SK-N-SH treated with all-trans-retinoic acid at 6 μM for 48 hours (cell line): ENCODE data around the gene ARHGEF2.

ENCODE experiments used
- ATAC-seq: fragments of 200-7000 bp; cut with Tn5 transposase; 3 replicates; pipeline ENCODE4 v1.9.1; 2020; ENCODE audit warnings: mild to moderate bottlenecking, moderate library complexity
- ARNTL ChIP-seq: fragments of 450-650 bp; formaldehyde crosslinking; IDR thresholded peaks from 2 replicates; pipeline ENCODE4 v1.5.0; 2020; ENCODE audit warnings: low read depth, mild to moderate bottlenecking, moderate library complexity, borderline replicate concordance
- BACH2 ChIP-seq: fragments of 250-450 bp; sonication (Bioruptor Pico); IDR thresholded peaks from 2 replicates; pipeline ENCODE4 v1.9.0; 2021; ENCODE audit warnings: mild to moderate bottlenecking, borderline replicate concordance
- CREB5 ChIP-seq: fragments of 250-450 bp; sonication (Bioruptor Pico); IDR thresholded peaks from 2 replicates; pipeline ENCODE4 v1.5.1; 2020; ENCODE audit warnings: low read depth, mild to moderate bottlenecking, moderate library complexity
- CSDC2 ChIP-seq: fragments of 250-450 bp; sonication (Bioruptor Pico); IDR thresholded peaks from 2 replicates; pipeline ENCODE4 v1.5.0; 2020; ENCODE audit warnings: mild to moderate bottlenecking, moderate library complexity
- CSRNP3 ChIP-seq: fragments of 250-450 bp; sonication (Bioruptor Pico); IDR thresholded peaks from 2 replicates; pipeline ENCODE4 v1.5.1; 2021; ENCODE audit warnings: mild to moderate bottlenecking, moderate library complexity
- ESRRG ChIP-seq: fragments of 250-450 bp; sonication (Bioruptor Pico); IDR thresholded peaks from 2 replicates; pipeline ENCODE4 v1.6.1; 2021; ENCODE audit warnings: mild to moderate bottlenecking
- GLIS3 ChIP-seq: fragments of 250-450 bp; sonication (Bioruptor Pico); IDR thresholded peaks from 2 replicates; pipeline ENCODE4 v1.5.0; 2020; ENCODE audit warnings: mild to moderate bottlenecking, moderate library complexity
- ISL1 ChIP-seq: fragments of 250-450 bp; sonication (Bioruptor Pico); IDR thresholded peaks from 2 replicates; pipeline ENCODE4 v2.1.2; 2022; ENCODE audit warnings: mild to moderate bottlenecking, moderate library complexity
- OSR1 ChIP-seq: fragments of 250-450 bp; sonication (Bioruptor Pico); IDR thresholded peaks from 2 replicates; pipeline ENCODE4 v1.8.0; 2022; ENCODE audit warnings: moderate library complexity, mild to moderate bottlenecking, inconsistent platforms
- PATZ1 ChIP-seq: fragments of 250-450 bp; sonication (Bioruptor Pico); IDR thresholded peaks from 2 replicates; pipeline ENCODE4 v1.8.0; 2020; ENCODE audit warnings: mild to moderate bottlenecking, moderate library complexity, borderline replicate concordance
- PPARA ChIP-seq: fragments of 250-450 bp; sonication (Bioruptor Pico); IDR thresholded peaks from 2 replicates; pipeline ENCODE4 v1.5.0; 2020; ENCODE audit warnings: mild to moderate bottlenecking, borderline replicate concordance
- RARB ChIP-seq: fragments of 250-450 bp; sonication (Bioruptor Pico); IDR thresholded peaks from 2 replicates; pipeline ENCODE4 v1.8.0; 2021; ENCODE audit warnings: mild to moderate bottlenecking, moderate library complexity
- SNAI2 ChIP-seq: fragments of 250-450 bp; sonication (Bioruptor Pico); IDR thresholded peaks from 2 replicates; pipeline ENCODE4 v1.5.0; 2020; ENCODE audit warnings: mild to moderate bottlenecking, moderate library complexity
- TCF4 ChIP-seq: fragments of 250-450 bp; sonication (Bioruptor Pico); IDR thresholded peaks from 2 replicates; pipeline ENCODE4 v1.8.0; 2021; ENCODE audit warnings: mild to moderate bottlenecking, moderate library complexity, borderline replicate concordance
- TOX ChIP-seq: fragments of 250-450 bp; sonication (Bioruptor Pico); IDR thresholded peaks from 2 replicates; pipeline ENCODE4 v1.8.0; 2021; ENCODE audit warnings: mild to moderate bottlenecking, moderate library complexity, borderline replicate concordance
- TSHZ2 ChIP-seq: fragments of 250-450 bp; sonication (Bioruptor Pico); IDR thresholded peaks from 2 replicates; pipeline ENCODE4 v1.5.0; 2020; ENCODE audit warnings: mild to moderate bottlenecking, moderate library complexity
- ZC3H10 ChIP-seq: fragments of 250-450 bp; sonication (Bioruptor Pico); IDR thresholded peaks from 2 replicates; pipeline ENCODE4 v1.5.1; 2021; ENCODE audit warnings: mild to moderate bottlenecking, moderate library complexity
- ZFP3 ChIP-seq: fragments of 250-450 bp; sonication (Bioruptor Pico); IDR thresholded peaks from 2 replicates; pipeline ENCODE4 v1.5.0; 2020; ENCODE audit warnings: mild to moderate bottlenecking, moderate library complexity
- ZFP30 ChIP-seq: fragments of 450-650 bp; formaldehyde crosslinking; IDR thresholded peaks from 2 replicates; pipeline ENCODE4 v1.5.0; 2022; ENCODE audit warnings: mild to moderate bottlenecking, moderate library complexity
- ZNF565 ChIP-seq: fragments of 450-650 bp; formaldehyde crosslinking; conservative IDR thresholded peaks from 2 replicates; pipeline ENCODE4 v1.5.0; 2020; ENCODE audit warnings: low read depth, mild to moderate bottlenecking, moderate library complexity
- ZNF70 ChIP-seq: fragments of 450-650 bp; formaldehyde crosslinking; IDR thresholded peaks from 2 replicates; pipeline ENCODE4 v1.5.0; 2020; ENCODE audit warnings: mild to moderate bottlenecking, moderate library complexity
- ZNF8 ChIP-seq: fragments of 450-650 bp; formaldehyde crosslinking; IDR thresholded peaks from 2 replicates; pipeline ENCODE4 v1.5.0; 2020; ENCODE audit warnings: mild to moderate bottlenecking, moderate library complexity
- TF ChIP-seq, protein P1 (sequence below): fragments of 250-450 bp; sonication (Bioruptor Pico); IDR thresholded peaks from 2 replicates; pipeline ENCODE4 v1.8.0; 2021; ENCODE audit warnings: low read depth, mild to moderate bottlenecking, moderate library complexity, borderline replicate concordance

The ARHGEF2 gene

DNA sequence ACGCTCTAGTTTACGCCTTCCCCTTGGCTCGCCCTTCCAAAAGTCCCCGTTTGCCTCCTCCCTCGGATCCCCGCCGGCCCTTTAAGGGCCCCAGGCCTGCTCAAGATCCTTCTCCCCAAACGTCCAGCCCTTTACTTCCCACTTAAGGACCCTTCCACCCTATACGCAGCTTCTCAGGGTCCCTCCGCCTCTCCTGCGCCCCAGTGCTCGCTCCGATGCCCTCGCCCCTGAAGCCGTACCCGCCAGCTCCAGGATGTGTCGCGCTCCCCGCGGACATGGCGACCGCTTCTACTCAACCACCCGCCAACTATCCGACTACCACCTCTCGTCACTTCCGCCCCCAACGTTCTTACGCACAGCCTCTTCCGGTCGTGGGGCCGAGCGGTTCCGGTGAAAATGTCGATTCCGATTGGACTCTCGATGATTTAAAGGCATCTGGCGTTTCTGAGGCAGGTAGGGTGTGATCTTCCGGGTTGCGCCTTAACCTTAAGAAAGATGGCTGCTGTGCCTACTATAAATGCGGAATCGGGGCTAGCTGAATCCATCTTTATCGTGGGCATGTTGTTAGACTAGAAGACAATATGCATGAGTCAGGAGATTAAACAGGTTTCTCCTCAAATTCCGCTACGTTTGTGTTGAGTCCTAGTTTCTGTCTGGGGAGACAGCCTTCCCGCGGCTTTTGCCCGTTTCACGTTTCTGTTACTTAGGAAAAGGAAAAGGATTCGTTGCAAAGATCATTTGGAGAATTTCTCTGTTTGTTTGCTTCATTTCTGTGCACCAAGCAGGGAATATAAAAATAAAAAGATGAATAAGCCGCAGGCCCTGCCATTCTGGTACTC is 44.0 kb downstream of the ARHGEF2 start, which contains the start of gene KHDC4:
TSS of gene KHDC4 (minus strand) at position 317 of the 839 bp plus-strand sequence. CDS start at position 277, 40 bp downstream.
- ATAC-seq = peak; percentile 89
- TF ChIP-seq PPARA (CRISPR knock-in tag) = no peak
- TF ChIP-seq TSHZ2 = peak; percentile 30; the same call in 1 of the 2 replicates
- no peak for TF ChIP-seq BACH2 (CRISPR knock-in tag)
- no peak for TF ChIP-seq TCF4
- no peak for TF ChIP-seq ZNF565
- no peak for TF ChIP-seq ESRRG
- TF ChIP-seq CSDC2 (CRISPR knock-in tag) = no peak
- no peak for TF ChIP-seq OSR1 (CRISPR knock-in tag)
- no peak for TF ChIP-seq ZNF8 (CRISPR knock-in tag)
- TF ChIP-seq, protein P1, sequence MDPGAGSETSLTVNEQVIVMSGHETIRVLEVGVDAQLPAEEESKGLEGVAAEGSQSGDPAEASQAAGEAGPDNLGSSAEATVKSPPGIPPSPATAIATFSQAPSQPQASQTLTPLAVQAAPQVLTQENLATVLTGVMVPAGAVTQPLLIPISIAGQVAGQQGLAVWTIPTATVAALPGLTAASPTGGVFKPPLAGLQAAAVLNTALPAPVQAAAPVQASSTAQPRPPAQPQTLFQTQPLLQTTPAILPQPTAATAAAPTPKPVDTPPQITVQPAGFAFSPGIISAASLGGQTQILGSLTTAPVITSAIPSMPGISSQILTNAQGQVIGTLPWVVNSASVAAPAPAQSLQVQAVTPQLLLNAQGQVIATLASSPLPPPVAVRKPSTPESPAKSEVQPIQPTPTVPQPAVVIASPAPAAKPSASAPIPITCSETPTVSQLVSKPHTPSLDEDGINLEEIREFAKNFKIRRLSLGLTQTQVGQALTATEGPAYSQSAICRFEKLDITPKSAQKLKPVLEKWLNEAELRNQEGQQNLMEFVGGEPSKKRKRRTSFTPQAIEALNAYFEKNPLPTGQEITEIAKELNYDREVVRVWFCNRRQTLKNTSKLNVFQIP (CRISPR knock-in tag) = peak; percentile 41; the same call in 1 of the 2 replicates
- no peak for TF ChIP-seq SNAI2 (CRISPR knock-in tag)
- TF ChIP-seq ZC3H10 (CRISPR knock-in tag) = peak; percentile 52; the same call in 1 of the 2 replicates
- no peak for TF ChIP-seq PATZ1 (CRISPR knock-in tag)
- TF ChIP-seq RARB (CRISPR knock-in tag) = no peak
- TF ChIP-seq, all 23 proteins: peak for 3

- ATAC-seq = no peak
- TF ChIP-seq CSDC2 (CRISPR knock-in tag) = no peak
- no peak for TF ChIP-seq ZNF565
- no peak for TF ChIP-seq ARNTL (CRISPR knock-in tag)
- no peak for TF ChIP-seq PATZ1 (CRISPR knock-in tag)
Measured at GRCh38 chr1:155933591-155934096, 44.7 kb downstream of the ARHGEF2 start.

- ATAC-seq = no peak
- TF ChIP-seq ZFP3 (CRISPR knock-in tag) (no peak), SNAI2 (CRISPR knock-in tag) (no peak), CREB5 (CRISPR knock-in tag) (no peak), CSDC2 (CRISPR knock-in tag) (no peak), PATZ1 (CRISPR knock-in tag) (no peak), PPARA (CRISPR knock-in tag) (no peak), RARB (CRISPR knock-in tag) (no peak), TOX (no peak), ARNTL (CRISPR knock-in tag) (no peak), CSRNP3 (CRISPR knock-in tag) (no peak), ZNF70 (CRISPR knock-in tag) (no peak), ZFP30 (no peak), OSR1 (CRISPR knock-in tag) (no peak), BACH2 (CRISPR knock-in tag) (no peak), ESRRG (no peak), ISL1 (CRISPR knock-in tag) (no peak), GLIS3 (no peak), ZC3H10 (CRISPR knock-in tag) (no peak)
Measured at GRCh38 chr1:155932487-155932886, 45.9 kb downstream of the ARHGEF2 start.
